ENCODE data around the gene ACTRT2.

Gene ACTRT2

DNA sequence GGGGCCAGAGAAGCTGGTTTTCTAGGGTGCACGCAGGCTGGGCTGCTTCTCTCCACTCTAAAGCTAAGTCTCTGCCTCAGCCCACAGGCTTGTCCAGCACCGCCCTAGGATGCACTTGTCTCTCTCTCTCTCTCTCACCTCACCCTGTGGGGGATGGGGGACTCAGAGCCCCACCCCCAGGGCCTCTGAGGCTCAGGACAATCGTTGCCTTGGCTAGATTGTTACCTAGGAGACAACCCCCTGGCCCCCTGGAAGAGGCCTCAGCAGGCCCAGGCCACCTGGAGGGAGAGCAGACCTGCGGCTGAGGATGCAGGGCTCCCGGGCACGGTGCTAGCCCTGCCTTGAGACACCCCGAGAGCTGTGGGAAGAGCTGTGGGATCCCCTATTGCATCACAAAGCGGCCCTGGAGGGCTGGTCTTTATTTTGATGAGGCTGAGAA is at the start of gene ACTRT2:
TSS of gene ACTRT2 (plus strand) at position 235 of the 439 bp plus-strand sequence. CDS start 220 bp downstream, outside the sequence.
- DNase-seq (ENCODE audit: low read depth in 3 of 3): no peak

DNA sequence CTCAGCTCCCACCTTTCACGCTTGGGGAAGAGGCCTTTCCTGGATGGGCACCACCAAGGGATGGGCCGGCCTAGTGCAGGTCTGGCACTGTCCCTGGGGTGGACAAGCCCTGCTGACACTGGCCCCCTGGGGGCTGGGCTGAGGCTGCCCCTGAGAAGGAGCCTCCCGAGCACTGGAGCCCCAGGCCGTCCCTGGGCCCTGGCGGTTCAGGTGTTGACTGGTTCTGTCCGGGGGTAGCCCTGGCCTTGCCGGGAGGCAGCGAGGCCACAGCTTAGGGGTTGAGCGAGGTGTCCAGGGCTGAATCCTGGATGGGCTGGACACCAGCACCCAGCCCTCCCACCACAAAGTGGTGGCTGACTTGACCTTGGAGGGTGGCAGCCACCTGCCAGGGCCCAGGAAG is 49.7 kb upstream of the ACTRT2 start:
- no peak for DNase-seq (ENCODE audit: low read depth in 3 of 3)

DNA sequence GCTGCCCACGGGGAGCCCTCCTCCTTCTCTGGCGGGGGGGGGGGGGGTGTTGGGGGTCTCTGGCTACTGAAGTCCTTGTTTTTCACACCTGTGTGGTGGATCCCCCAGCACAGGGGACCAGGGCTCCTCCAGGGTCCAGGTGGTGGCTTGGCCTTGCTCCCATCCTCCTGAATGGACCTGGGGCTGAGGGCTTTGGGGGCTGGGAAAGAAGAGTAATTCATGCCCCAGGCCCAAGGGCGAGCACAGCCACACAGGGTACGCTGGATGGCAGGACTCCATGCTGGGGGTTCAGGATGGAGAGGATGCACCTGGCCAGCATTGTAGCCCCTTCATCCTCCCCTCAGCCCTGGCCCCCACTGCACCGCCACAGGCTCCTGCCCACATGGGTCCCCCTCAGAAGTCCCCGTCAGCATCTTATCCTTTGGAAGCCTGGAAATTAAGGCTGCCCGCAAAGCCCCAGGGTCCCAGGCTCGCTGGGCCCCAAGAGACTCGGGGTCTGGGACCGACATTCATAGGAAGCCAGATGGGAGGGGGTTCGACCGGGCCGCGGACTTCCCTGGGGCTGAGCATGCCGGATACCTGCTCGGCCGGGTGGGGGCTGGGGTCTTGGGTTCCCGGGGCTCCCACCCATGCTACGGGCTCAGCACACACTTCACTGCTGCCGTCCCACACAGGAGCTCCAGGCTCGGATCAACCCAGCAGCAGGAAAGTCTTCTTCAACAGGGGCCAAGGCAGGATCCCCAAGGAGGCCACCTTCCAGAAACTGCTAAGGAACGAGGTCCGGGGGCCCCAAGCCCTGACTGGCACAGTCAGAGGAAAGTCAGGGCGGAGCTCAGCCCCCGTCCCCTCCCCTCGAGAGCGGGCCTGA is 49.0 kb upstream of the ACTRT2 start:
- DNase-seq (ENCODE audit: low read depth in 3 of 3): no peak

DNA sequence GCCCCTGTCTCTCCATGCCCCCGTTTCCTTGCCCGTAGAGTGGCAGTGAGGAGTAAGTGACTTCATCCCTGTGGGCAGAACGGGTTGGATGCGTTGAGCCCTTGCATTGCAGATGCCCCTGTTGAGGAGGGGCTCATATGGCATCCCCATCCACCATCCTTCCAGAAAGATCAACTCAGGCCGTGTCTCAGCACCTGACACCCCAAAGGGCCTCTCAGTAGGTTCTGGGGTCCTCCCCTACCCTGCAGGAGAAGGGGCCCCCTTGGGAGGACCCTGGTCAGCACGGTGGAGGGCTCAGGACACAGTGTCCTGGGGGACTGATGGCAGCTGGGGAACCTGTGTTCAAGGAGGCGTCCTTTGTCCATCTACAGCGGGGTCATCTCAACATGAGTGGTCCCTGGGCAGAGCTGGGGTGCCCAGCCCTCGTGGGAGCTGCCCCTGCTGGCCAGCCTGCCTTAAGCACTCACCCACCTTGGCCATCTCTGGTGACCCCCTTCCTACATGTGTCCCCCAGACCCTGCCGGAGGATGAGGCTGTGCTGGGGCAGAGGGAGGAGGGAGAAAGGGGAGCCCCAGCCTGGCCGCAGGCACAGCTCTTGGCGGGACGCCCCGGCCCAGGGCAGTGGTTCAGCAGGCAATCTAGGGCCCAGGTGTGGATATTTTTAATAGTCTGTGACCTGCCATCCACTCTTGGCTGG is 48.2 kb upstream of the ACTRT2 start:
- no peak for DNase-seq (ENCODE audit: low read depth in 3 of 3)

DNA sequence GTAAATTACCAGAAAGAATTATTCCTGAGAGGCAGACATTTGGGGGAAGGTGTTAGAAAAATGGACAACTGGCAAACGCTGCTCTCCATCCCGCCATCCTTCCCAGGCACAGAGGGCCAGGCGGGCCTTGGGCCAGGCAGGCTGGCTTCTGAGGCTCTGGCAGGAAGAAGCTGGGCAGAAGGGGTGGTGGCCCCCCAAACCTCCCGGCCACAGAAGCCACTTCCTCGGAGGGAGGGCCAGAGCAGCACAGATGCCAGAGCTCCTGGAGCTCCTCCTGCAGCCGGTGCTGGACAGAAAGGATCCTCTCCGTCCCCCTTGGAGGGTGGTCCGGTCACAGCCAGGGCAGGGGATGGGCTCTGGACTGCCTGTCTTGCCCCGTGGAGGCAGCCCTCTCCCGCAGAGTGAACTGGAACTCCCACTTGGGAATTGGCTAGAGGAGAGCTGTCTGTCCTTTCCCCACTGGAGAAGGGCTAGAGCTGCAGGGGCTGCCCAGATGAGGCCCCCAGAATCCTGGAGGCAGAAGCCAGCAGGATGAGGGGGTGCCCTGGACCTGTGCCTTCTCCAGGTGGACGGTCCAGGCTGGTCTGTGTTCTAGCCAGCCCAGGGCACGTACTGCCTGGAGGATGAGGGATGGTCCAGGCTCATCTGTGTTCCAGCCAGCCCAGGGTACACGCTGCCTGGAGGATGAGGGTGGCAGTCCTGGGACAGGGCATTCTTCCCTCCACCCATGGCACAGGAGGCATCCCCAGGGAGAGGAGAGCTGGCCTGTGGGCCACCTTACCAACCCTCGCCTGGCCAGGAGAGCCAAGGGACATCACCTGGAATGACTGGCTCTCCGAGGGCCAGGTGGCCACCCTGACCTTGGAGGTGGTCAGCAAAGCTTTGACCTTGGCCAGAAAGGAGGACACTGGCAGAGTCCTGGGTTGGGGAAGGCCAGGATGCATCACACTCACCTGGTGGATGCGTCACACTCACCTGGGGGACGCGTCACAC is 47.4 kb upstream of the ACTRT2 start:
- DNase-seq (ENCODE audit: low read depth in 3 of 3): no peak

DNA sequence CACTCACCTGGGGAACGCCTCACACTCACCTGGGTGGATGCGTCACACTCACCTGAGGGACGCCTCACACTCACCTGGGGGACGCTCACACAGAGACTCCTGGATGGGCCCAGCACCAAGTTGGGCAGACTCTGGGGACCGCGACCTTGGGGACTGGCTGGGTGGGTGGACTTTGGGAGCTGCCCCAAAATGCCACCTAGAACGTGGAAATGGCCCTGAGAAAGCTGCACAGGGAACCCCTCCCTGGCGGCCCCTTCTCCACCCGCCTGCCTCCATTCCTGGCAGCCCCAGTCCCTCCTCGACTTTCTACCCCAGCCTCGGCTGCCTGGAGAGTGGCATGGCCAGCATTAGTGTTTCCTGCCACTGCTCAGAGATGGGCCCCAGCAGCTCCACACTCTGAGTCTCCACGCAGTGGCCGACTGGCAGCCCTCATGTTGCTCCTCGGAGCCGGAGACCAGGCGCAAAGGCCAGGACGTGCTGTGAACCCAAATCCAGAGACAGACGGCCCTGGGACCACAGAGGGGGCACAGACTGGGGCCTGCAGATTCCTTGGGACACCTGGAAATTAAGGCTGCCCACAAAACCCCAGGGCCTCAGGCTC is 46.5 kb upstream of the ACTRT2 start:
- DNase-seq (ENCODE audit: low read depth in 3 of 3): no peak

DNA sequence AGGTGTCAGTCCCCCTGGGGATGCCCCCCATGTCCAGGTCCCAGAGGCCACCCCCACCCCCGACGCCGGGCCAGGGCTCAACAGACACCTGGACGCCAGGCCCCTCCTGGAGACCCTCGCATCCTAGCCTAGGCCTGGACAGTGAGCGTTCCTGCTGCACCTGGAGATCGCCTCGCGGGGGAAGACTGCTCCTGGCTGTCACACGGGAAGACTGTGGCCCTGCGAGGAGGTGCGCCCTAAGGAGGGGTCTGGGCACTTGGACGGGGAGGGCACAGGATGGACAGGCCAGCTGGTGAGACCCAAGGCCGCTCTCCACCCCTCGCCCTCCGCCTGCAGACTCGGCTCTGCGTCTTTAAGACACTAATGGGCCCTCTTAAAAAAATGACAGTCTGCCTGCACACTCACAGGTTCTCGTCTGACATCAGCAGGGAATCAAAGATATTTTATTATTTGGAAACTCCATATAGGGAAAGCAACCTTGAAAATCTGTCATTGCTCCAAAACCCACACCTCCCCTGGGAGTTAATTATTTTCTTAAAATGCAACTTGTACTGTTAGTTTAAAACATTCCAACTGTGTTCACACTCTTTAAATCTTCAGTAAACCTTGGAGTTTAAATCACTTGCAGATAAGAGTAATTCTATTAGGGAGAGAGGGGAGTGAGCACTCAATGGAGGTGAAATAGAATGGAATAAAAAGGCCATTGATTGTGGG is 45.6 kb upstream of the ACTRT2 start:
- no peak for DNase-seq (ENCODE audit: low read depth in 3 of 3)

DNA sequence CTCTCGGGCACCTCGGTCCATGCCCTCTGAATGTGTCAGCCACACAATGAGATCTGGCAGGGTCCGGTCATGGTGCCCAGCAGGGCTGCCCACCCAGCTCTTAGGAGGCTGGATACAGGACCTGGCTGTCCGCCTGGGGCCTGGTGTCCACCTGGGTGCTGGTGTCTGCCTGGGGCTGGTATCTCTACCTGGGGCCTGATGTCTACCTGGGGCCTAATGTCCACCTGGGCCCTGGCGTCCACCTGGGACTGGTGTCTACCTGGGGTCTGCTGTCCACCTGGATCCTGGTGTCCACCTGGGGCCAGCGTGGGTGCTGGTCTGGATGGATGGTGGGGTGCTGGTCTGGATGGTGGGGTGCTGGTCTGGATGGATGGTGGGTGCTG is 45.1 kb upstream of the ACTRT2 start:
- no peak for DNase-seq (ENCODE audit: low read depth in 3 of 3)

DNA sequence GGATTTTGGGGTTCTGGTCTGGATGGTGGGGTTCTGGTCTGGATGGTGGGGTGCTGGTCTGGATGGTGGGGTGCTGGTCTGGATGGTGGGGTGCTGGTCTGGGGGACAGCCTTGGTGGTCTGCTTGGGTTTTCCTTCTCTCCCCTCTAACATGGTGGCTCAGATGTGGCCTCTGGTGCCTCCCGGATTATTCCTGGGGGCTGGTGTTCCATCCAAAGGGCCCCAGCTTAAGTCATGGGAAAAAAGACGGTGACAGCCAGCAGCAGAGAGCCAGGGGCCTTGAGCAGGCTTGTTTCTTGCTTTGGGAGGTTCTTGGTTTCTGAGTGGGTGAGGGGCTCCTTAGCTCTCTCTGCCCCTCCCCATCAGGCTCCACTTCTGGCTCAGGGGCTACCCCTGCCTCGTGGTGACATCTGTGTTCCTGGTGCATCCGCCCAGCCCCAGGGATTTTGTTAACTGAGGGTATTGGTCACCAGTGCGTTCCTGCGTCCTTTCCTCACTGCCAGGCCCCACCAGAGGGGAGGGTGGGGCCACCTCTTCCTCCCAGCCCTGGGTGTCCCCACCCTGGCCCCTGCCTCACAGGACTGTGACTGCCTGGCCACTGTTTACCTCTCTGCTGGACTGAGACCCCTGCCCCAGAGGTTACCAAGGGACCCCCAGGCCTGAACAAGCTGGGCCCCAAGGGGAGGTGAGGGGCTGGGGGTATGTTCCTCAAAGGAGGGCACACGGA is 43.2 kb upstream of the ACTRT2 start:
- DNase-seq (ENCODE audit: low read depth in 3 of 3): no peak

DNA sequence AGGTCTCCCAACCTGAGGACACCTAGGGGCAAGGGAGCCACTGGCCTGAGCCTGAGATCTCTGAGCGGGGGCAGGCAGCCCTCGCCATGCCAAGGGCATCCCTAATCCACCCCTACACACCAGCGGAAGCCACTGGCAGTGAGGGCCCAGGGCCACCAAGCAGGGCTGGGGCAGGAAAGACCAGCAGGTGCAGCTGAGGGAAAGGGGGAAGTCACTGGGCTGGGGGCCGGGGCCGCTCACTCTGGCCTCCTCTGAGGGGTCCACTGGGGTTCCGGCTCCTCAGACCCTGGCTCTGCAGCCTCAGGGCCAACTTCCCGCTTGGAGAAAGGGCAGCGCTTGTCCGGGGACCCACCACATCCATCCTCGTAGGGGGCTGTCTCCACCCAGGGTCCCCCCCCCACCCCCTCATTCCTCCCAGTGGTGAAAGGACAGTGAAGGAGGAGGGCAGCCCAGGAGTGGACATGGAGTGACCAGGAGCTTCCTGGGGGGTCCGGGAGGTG is 42.5 kb upstream of the ACTRT2 start:
- DNase-seq (ENCODE audit: low read depth in 3 of 3): no peak

DNA sequence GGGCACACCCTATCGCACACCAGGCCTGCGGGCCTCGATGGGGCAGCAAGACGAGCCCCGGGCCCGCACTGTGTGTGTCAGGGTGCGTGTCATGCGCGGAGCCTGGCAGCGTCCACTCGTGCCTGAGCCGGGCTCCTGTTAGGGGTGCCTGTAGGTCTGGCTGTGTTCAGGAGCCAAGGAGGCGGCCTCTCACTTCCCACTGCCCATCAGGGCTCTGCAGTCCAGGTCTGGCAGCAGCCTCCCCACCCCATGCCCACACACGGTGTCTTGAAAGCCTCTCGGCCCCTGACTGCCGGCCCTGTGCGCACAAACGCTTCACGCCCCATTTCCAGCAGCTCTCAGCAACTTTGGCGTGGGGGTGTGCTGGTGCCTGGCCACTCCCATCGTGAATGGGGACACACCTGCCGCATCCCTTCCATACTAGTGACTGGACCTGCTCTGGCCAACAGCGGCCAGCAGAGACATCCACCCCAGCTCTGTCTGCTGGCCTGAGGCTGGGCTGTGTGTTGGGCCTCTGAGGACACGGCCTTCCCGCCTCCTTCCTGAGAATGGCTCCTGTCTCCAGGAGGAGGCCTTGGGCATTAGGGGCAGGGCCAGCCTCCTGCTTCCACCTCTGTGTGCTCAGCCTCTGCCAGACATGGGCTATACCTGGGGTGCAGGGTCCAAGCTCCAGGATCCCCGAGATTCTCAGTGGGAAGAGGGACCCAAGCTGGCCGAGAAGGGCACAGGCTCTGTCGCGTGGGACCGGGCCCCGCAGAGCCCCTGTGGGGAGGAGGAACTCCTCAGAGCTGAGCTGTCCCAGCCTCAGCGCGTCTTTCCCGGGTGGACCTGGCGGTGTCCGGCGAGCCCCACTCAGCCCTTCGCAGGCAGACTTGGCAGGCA is 41.8 kb upstream of the ACTRT2 start:
- no peak for DNase-seq (ENCODE audit: low read depth in 3 of 3)

DNA sequence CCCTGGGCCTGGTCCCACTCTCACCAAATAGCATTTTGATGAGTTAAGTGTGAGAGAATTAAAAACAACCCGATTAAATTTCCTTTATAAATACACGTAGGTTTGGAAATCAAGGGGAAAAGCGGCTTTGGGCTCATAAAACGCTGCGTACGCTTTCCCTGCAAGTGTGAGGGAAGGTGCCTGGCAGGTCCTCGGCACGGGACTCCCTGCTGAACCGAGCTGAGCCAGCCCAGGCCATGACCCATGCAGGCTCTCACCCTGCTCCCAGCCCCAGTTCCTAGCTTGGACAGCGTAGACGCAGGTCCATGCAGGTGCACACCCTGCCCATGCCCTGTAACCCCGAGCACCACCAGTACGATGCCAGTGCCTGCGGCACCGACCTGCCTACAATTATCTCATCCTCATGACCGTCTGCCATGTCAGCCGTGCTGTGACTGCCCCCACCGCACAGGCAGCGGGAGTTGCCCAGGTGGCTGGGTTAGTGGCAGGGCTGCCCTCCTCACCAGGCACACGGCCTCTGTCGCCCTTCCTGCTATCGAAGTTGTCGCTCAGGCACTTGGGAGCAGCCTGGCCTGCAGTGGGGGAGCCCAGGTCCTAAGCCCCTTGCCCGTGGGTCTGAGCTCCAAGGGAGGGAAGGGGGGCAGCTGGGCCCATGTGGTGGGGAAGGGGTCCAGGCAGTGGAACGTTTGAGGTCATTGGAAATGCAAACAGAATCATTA is 41.0 kb upstream of the ACTRT2 start:
- DNase-seq (ENCODE audit: low read depth in 3 of 3): no peak

DNA sequence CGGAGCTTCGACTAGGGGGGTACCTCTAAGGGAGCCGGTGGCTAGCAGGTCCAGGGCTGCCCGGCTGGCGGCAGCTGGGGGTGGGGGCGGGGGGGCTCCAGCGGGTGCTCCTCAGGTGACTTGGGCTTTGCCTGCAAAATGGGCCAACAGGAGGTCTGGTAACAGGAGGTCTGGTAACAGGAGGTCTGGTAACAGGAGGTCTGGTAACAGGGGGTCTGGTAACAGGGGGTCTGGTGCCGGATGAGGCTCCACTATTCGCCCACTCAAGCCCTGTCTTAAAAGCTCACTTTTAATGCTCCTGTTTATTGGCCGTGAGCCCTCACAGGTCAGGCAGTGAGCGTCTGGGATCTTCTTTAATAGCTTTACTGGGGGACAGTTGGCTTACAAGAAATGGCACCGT is 40.4 kb upstream of the ACTRT2 start:
- DNase-seq (ENCODE audit: low read depth in 3 of 3): no peak

DNA sequence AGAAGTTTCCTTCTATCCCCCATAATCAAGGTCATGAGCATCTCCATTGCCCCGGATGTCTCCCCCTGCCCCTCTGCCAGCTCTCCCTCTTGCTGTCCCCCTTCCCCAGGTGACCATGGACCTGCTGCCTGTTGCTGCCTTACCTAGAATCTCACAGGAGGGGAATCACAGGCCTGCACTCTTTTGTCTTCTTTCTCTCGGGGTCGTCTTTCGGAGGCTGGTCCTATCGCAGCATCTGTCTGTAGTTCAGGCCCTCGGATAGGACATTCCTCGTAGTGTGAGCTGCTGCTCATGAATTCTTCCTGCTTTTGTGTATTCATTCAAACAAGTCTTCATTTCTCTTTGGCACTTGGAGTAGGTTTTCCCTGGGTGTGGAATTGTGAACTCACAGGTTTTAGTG is 39.9 kb upstream of the ACTRT2 start:
- no peak for DNase-seq (ENCODE audit: low read depth in 3 of 3)

DNA sequence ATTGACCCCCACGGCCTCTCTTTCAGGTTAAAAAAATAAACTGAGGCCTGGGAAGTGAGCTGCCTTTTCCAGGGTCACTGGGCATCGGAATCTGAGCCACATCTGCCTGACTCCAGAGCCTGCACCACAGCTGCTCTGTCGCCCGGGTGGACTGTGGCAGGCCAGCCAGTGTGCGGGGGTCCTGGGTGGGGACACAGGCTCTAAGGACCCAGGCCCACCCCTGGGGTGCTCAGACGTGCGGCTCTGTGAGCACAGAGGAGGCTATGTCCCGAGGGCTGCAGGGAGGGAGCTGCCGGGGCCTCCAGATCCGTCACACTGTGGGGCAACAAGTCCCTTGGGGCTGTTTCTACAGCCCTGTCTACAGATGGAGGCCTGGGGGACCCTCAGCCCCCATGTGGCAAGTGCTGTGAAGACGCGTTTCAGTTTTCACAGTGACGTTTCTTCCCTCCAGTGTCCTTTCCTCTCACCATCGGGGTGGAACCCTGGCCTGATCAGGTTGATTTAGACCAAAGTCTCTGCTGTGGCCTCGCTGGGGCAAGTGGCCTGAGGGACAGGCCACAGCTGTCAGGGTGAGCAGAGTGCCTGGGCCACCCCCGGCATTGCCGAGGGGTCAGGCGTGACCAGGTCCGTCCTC is 39.2 kb upstream of the ACTRT2 start:
- no peak for DNase-seq (ENCODE audit: low read depth in 3 of 3)

DNA sequence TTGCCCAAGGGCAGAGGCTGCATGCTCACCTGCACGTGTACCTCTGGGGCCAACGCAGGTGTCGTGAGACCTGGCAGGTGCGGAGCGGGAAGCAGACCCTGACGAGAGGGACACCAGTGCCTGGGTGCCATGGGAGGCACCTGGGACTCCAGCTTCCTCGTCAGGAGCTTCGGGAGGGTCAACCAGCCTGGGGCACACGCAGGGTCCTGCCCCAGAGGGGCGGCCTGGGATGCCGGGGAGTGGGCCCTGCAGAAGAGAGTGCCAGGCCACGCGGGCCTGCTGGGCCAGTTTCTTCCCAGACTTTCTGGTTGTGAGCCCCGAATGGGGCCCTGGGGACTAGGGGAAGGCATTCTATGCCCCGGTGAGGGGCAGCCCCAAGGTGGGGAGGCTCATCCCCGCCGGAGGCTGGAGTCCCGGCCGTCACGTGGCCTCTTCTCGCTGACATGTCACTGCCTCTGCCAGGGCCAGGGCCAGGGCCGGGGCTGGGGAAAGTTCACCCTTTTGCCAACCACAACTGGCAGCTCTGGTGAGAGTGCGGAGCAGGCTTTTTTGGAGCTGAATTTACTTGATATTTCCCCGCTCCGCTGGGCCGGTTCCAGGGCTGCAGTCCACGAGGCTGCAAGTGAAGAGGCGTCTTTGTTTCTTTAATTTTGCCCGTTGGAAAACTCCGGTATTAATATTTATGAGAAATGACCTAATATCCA is 38.5 kb upstream of the ACTRT2 start:
- no peak for DNase-seq (ENCODE audit: low read depth in 3 of 3)

DNA sequence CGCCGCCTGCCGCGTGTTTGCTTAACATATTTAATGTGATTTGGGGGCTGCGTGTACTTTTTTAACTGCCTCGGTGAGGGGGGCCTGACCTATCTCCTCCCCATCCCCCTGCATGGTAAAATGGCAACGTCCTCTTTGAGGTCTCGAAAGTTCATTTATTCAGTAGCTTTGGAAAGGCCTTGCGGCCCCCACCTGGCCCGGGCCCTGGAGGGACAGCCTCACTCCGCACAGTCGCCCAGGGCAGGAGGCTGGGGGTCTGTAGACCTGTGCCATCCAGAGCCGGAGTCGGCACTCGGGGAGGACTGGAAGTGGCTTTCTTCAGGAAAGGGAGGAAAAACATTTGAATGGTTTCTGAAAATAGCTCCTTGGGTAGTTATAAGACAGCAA is 38.0 kb upstream of the ACTRT2 start:
- no peak for DNase-seq (ENCODE audit: low read depth in 3 of 3)

All from stimulated activated CD4-positive, alpha-beta T cell treated with anti-CD3 and anti-CD28 coated beads, TNF-alpha, amount 100 ng/mL, for 24 hours (primary cell).